ENCODE results near the gene CERK. TPM values are rescaled to one million over a fixed set of nuclear protein-coding genes. Genes with fewer than 3 reads are reported as not detected.

CERK gene
- total and polyA plus RNA-seq, 2 of the 13 experiments (the other 11 are each of a cell fraction or from before 2014, with no cell fraction given), result 40.3 to 41.9 TPM

GRCh38 chr22:46652847-46653331 is 85.2 kb downstream of the CERK start (continued):
- TF ChIP-seq HNF1A (IDR thresholded peaks at IDR 0.05; ENCODE audit: low read depth) (no peak), HNF1A (CRISPR knock-in tag; IDR thresholded peaks at IDR 0.05; ENCODE audit: borderline replicate concordance) (peak; percentile 7; the same call in 1 of the 2 replicates), ZNF644 (CRISPR knock-in tag; IDR thresholded peaks at IDR 0.05; ENCODE audit: low read depth) (no peak), RCOR2 (CRISPR knock-in tag; IDR thresholded peaks at IDR 0.05) (no peak), TAF15 (IDR thresholded peaks at IDR 0.05; ENCODE audit: low read depth, low read length, poor library complexity, severe bottlenecking) (no peak), ZNF761 (CRISPR knock-in tag; conservative IDR thresholded peaks at IDR 0.05) (no peak; the same call in 1 of the 2 replicates), ZNF558 (CRISPR knock-in tag; IDR thresholded peaks at IDR 0.05; ENCODE audit: borderline replicate concordance) (no peak), ZBTB7B (CRISPR knock-in tag; IDR thresholded peaks at IDR 0.05) (no peak), MNT (IDR thresholded peaks at IDR 0.05) (no peak), FOXK1 (CRISPR knock-in tag; IDR thresholded peaks at IDR 0.05; ENCODE audit: borderline replicate concordance, low read depth) (no peak), TMF1 (CRISPR knock-in tag; IDR thresholded peaks at IDR 0.05; ENCODE audit: low read depth) (no peak), ELF3 (CRISPR knock-in tag; IDR thresholded peaks at IDR 0.05) (peak; percentile 34; the same call in 1 of the 2 replicates), ZNF44 (CRISPR knock-in tag; IDR thresholded peaks at IDR 0.05) (no peak), ZNF143 (CRISPR knock-in tag; IDR thresholded peaks at IDR 0.05) (peak; percentile 51; the same call in 1 of the 2 replicates), HOXA5 (CRISPR knock-in tag; IDR thresholded peaks at IDR 0.05) (no peak), FOSL1 (CRISPR knock-in tag; IDR thresholded peaks at IDR 0.05; ENCODE audit: borderline replicate concordance) (no peak), ZNF781 (CRISPR knock-in tag; IDR thresholded peaks at IDR 0.05; ENCODE audit: borderline replicate concordance, not compliant biosample characterization) (no peak), TRIM24 (CRISPR knock-in tag; IDR thresholded peaks at IDR 0.05) (no peak), ZNF841 (CRISPR knock-in tag; IDR thresholded peaks at IDR 0.05; ENCODE audit: borderline replicate concordance) (no peak), HNRNPLL (IDR thresholded peaks at IDR 0.05; ENCODE audit: low read depth, low read length, poor library complexity, severe bottlenecking) (peak; percentile 10), ZFP37 (CRISPR knock-in tag; IDR thresholded peaks at IDR 0.05; ENCODE audit: borderline replicate concordance) (no peak), KAT7 (CRISPR knock-in tag; IDR thresholded peaks at IDR 0.05; ENCODE audit: borderline replicate concordance) (no peak)
- TF ChIP-seq, protein P1, sequence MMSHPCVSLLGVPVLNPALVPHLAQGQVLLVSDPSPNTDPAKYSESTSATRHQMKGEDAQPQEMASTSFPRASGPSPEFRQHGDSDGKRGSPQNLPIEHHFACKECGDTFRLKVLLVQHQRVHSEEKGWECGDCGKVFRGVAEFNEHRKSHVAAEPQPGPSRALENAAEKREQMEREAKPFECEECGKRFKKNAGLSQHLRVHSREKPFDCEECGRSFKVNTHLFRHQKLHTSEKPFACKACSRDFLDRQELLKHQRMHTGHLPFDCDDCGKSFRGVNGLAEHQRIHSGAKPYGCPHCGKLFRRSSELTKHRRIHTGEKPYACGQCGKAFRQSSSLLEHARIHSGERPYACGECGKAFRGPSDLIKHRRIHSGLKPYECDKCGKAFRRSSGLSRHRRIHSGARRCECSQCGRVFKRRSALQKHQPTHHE (CRISPR knock-in tag; IDR thresholded peaks at IDR 0.05; ENCODE audit: borderline replicate concordance), result no peak
- TF ChIP-seq, protein P2, sequence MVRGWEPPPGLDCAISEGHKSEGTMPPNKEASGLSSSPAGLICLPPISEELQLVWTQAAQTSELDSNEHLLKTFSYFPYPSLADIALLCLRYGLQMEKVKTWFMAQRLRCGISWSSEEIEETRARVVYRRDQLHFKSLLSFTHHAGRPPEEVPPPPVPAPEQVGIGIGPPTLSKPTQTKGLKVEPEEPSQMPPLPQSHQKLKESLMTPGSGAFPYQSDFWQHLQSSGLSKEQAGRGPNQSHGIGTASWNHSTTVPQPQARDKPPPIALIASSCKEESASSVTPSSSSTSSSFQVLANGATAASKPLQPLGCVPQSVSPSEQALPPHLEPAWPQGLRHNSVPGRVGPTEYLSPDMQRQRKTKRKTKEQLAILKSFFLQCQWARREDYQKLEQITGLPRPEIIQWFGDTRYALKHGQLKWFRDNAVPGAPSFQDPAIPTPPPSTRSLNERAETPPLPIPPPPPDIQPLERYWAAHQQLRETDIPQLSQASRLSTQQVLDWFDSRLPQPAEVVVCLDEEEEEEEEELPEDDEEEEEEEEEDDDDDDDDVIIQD (CRISPR knock-in tag; IDR thresholded peaks at IDR 0.05; ENCODE audit: low read depth), result no peak

Measured in HepG2 (cell line).